Activated CD8-positive, alpha-beta T cell treated with anti-CD3 and anti-CD28 coated beads for 36 hours (primary cell): ENCODE data around the gene MARCHF11. TPM values are rescaled to one million over a fixed set of nuclear protein-coding genes. Genes with fewer than 3 reads are reported as not detected.

ENCODE experiments used
- ATAC-seq: fragments of 200-7000 bp; cut with Tn5 transposase; one replicate; pipeline ENCODE4 v1.10.0; 2021; ENCODE audit warnings: mild to moderate bottlenecking, moderate library complexity
- CTCF ChIA-PET: fragments of 350-600 bp; sonication (Branson Sonifier 250); formaldehyde crosslinking; loops from one replicate; lab custom pipeline; 2021; ENCODE audit warnings: antibody characterized with exemption; lab: Charles Lee
- POLR2A ChIA-PET: fragments of 350-600 bp; sonication (Branson Sonifier 250); formaldehyde crosslinking; loops from one replicate; lab custom pipeline; 2021; ENCODE audit warnings: antibody characterized with exemption; lab: Charles Lee
- DNase-seq: peaks from one replicate; pipeline ENCODE4 v3.0.0-alpha.2; 2020
- H3K27ac Mint-ChIP-seq: one replicate; pipeline ENCODE4 v1.8.0; 2021; ENCODE audit warnings: mild to moderate bottlenecking, mixed read lengths
- H3K27me3 Mint-ChIP-seq: one replicate; pipeline ENCODE4 v1.8.0; 2021; ENCODE audit warnings: mixed read lengths
- H3K36me3 Mint-ChIP-seq: one replicate; pipeline ENCODE4 v1.8.0; 2021; ENCODE audit warnings: low read depth, mixed read lengths
- H3K4me1 Mint-ChIP-seq: one replicate; pipeline ENCODE4 v1.8.0; 2021; ENCODE audit warnings: low read depth, mixed read lengths
- H3K4me3 Mint-ChIP-seq: one replicate; pipeline ENCODE4 v1.8.0; 2021; ENCODE audit warnings: mild to moderate bottlenecking, moderate library complexity, mixed read lengths
- H3K9me3 Mint-ChIP-seq: one replicate; pipeline ENCODE4 v1.8.0; 2021; ENCODE audit warnings: mixed read lengths
- CTCF ChIP-seq: fragments of 200-600 bp; IDR thresholded peaks from one replicate; pipeline ENCODE4 v1.8.0; 2022; ENCODE audit warnings: antibody characterized with exemption, mild to moderate bottlenecking
- intact Hi-C: fragments of 100-400 bp; cut with micrococcal nuclease; formaldehyde crosslinking; loops from one replicate; pipeline ENCODE4 v1.10.0; 2022
- total RNA-seq, 2 experiments: library from RNA; stranded (reverse); gene quantifications; one replicate each; pipeline ENCODE4 v1.2.3, GENCODE V29; 2021

The MARCHF11 gene
- total RNA-seq, 2 experiments from 2014 or later = not detected

GRCh38 chr5:16143361-16144049 is 36.1 kb downstream of the MARCHF11 start:
- ATAC-seq = no peak
- H3K4me1 Mint-ChIP-seq = no peaks in the 10 kb centered on the region
- H3K36me3 Mint-ChIP-seq = no peaks in the 10 kb centered on the region
- DNase-seq = no peak
- ChIA-PET POLR2A (no interaction called here), CTCF (no interaction called here)
- no peak overlapping the region for H3K4me3 Mint-ChIP-seq
- intact Hi-C loops = no loop called here
- peaks cover 2% of the 10 kb centered on the region for H3K27me3 Mint-ChIP-seq
- no peak overlapping the region for H3K27ac Mint-ChIP-seq
- no peak for TF ChIP-seq CTCF
- peaks cover 4% of the 10 kb centered on the region for H3K9me3 Mint-ChIP-seq

- Mint-ChIP-seq H3K4me1 (no peaks in the 10 kb centered on the region), H3K9me3 (peaks cover 10% of the 10 kb centered on the region), H3K36me3 (no peaks in the 10 kb centered on the region), H3K27ac (no peak overlapping the region), H3K4me3 (no peak overlapping the region), H3K27me3 (peaks cover 2% of the 10 kb centered on the region)
- DNase-seq (no peak), ATAC-seq (no peak)
- ChIA-PET POLR2A (no interaction called here), CTCF (no interaction called here)
- no peak for TF ChIP-seq CTCF
- intact Hi-C loops = no loop called here
Measured at GRCh38 chr5:16140944-16141343, 38.6 kb downstream of the MARCHF11 start.

DNA sequence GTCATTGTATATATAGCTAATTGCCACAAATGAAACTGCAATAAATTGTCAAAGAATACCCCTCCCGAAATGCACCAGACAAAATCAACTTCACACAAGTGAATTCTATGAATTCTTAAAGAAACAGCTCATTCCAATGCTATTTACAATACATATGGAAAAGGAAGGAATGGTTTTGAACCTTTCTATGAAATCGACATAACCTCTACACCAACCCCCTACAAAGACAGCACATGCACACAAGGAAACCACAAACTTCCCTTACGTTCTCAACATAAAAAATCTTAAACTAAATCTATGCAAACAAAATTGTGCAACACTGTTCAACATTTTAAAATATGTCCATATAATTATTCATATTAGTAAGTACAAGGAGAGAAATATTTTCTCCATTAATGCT is 39.2 kb downstream of the MARCHF11 start:
- POLR2A ChIA-PET = no interaction called here

DNA sequence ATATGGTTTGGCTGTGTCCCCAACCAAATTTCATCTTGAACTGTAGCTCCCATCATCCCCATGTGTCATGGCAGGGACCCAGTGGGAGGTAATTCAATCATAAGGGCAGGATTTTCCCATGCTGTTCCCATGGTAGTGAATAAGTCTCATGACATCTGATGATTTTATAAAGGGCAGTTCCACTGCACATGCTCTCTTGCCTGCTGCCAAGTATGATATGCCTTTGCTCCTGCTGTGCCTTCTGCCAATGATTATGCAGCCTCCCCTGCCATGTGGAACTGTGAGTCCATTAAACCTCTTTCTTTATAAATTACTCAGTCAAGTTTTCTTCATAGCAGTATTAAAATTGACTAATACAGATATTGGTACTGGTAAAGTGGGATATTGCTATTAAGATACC is 42.4 kb downstream of the MARCHF11 start:
- Mint-ChIP-seq H3K4me3 (no peak overlapping the region), H3K9me3 (peaks cover 11% of the 10 kb centered on the region), H3K4me1 (no peaks in the 10 kb centered on the region), H3K27ac (no peak overlapping the region), H3K27me3 (no peaks in the 10 kb centered on the region), H3K36me3 (no peaks in the 10 kb centered on the region)
- ChIA-PET POLR2A (no interaction called here), CTCF (no interaction called here)
- no peak for ATAC-seq
- intact Hi-C loops = no loop called here
- no peak for TF ChIP-seq CTCF
- no peak for DNase-seq

More for the DNA sequence above, 39.2 kb downstream of the MARCHF11 start:
- intact Hi-C loops = no loop called here
- CTCF ChIA-PET = no interaction called here
- no peak for DNase-seq
- peaks cover 10% of the 10 kb centered on the region for H3K9me3 Mint-ChIP-seq
- H3K27ac Mint-ChIP-seq = no peak overlapping the region
- no peak overlapping the region for H3K4me3 Mint-ChIP-seq
- no peak for ATAC-seq
- no peaks in the 10 kb centered on the region for H3K36me3 Mint-ChIP-seq
- peaks cover 2% of the 10 kb centered on the region for H3K27me3 Mint-ChIP-seq
- no peak for TF ChIP-seq CTCF
- H3K4me1 Mint-ChIP-seq = no peaks in the 10 kb centered on the region

- intact Hi-C loops = no loop called here
- Mint-ChIP-seq H3K4me3 (no peak overlapping the region), H3K36me3 (no peaks in the 10 kb centered on the region), H3K4me1 (no peaks in the 10 kb centered on the region), H3K9me3 (peaks cover 11% of the 10 kb centered on the region), H3K27ac (no peak overlapping the region), H3K27me3 (no peaks in the 10 kb centered on the region)
- POLR2A ChIA-PET = no interaction called here
- TF ChIP-seq CTCF = no peak
- DNase-seq = no peak
- no peak for ATAC-seq
- CTCF ChIA-PET = no interaction called here
Measured at GRCh38 chr5:16135506-16135905, 44.1 kb downstream of the MARCHF11 start.
